Glutamatergic neuron (in vitro differentiated cells): Measurements from ENCODE around the gene SLX9. TPM values are rescaled to one million over a fixed set of nuclear protein-coding genes. Genes with fewer than 3 reads are reported as not detected.

Source experiments
- DNase-seq: peaks from one replicate; pipeline ENCODE4 v3.0.0; 2022
- H3K27ac Mint-ChIP-seq: one replicate; pipeline ENCODE4 v1.8.0; 2020; ENCODE audit warnings: mild to moderate bottlenecking, mixed read lengths, inconsistent platforms; ENCODE audit not compliant: unreplicated experiment
- H3K27me3 Mint-ChIP-seq: one replicate; pipeline ENCODE4 v1.8.0; 2020; ENCODE audit warnings: mild to moderate bottlenecking, moderate library complexity, mixed read lengths, inconsistent platforms; ENCODE audit not compliant: unreplicated experiment
- H3K36me3 Mint-ChIP-seq: one replicate; pipeline ENCODE4 v1.8.0; 2020; ENCODE audit warnings: mild to moderate bottlenecking, mixed read lengths, inconsistent platforms; ENCODE audit not compliant: unreplicated experiment
- H3K4me1 Mint-ChIP-seq: one replicate; pipeline ENCODE4 v1.8.0; 2020; ENCODE audit warnings: mild to moderate bottlenecking, low read depth, mixed read lengths, inconsistent platforms; ENCODE audit not compliant: unreplicated experiment
- H3K4me3 Mint-ChIP-seq: one replicate; pipeline ENCODE4 v1.8.0; 2020; ENCODE audit warnings: mild to moderate bottlenecking, mixed read lengths, inconsistent platforms; ENCODE audit not compliant: unreplicated experiment
- H3K9me3 Mint-ChIP-seq: one replicate; pipeline ENCODE4 v1.8.0; 2020; ENCODE audit warnings: mild to moderate bottlenecking, moderate library complexity, mixed read lengths, inconsistent platforms; ENCODE audit not compliant: unreplicated experiment
- total RNA-seq: library from RNA; stranded (reverse); fragmentation: NEBNext Ultra II Directional; extraction: Animal tissue kit (Norgen Biotek cat#: 25700); gene quantifications from one replicate; pipeline ENCODE4 v1.2.1, GENCODE V29; 2021; ENCODE audit not compliant: unreplicated experiment
- TF ChIP-seq, protein P1 (sequence below): fragments of 200-600 bp; sonication (generic); IDR thresholded peaks from one replicate; pipeline ENCODE4 v1.5.0; 2021; ENCODE audit not compliant: partially characterized antibody, unreplicated experiment

The SLX9 gene
- total RNA-seq, 1 donor from 2014 or later: 30.7 TPM

DNA sequence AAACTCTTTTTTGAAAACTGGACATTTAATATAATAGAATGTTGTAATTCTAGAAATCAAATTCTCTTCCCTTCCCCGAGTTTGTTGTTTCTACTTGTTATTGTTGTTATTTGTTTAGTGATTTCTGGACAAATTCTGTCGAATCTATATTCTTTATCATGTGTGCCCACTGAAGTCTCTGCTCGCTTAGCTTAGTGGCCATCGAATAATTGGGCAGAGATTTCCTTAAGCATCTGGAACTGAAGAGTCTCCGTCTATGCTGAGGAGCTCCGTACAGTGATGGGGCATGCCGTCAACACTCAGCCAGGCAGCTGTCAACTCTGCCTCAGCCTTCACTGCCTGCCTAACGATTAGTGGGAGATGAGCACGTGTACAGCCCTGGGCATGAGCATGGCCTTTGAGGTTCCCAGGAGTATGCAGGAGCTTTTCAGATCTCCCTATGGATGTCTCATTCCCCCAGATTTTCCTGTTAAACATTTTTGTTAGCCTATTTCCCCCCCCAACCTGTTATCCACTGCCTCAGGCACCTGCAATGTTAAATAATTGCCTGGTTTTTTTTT is 66.8 kb downstream of the SLX9 start:
- TF ChIP-seq, protein P1, sequence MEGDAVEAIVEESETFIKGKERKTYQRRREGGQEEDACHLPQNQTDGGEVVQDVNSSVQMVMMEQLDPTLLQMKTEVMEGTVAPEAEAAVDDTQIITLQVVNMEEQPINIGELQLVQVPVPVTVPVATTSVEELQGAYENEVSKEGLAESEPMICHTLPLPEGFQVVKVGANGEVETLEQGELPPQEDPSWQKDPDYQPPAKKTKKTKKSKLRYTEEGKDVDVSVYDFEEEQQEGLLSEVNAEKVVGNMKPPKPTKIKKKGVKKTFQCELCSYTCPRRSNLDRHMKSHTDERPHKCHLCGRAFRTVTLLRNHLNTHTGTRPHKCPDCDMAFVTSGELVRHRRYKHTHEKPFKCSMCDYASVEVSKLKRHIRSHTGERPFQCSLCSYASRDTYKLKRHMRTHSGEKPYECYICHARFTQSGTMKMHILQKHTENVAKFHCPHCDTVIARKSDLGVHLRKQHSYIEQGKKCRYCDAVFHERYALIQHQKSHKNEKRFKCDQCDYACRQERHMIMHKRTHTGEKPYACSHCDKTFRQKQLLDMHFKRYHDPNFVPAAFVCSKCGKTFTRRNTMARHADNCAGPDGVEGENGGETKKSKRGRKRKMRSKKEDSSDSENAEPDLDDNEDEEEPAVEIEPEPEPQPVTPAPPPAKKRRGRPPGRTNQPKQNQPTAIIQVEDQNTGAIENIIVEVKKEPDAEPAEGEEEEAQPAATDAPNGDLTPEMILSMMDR: no peak
- DNase-seq: peak; percentile 51
- peaks cover 2% of the 10 kb centered on the region for H3K9me3 Mint-ChIP-seq
- H3K4me3 Mint-ChIP-seq: peak overlapping the region; percentile 2
- peaks cover 6% of the 10 kb centered on the region for H3K36me3 Mint-ChIP-seq
- H3K27me3 Mint-ChIP-seq: peaks cover 2% of the 10 kb centered on the region
- peaks cover 45% of the 10 kb centered on the region for H3K4me1 Mint-ChIP-seq
- peak overlapping the region; percentile 71 for H3K27ac Mint-ChIP-seq

DNA sequence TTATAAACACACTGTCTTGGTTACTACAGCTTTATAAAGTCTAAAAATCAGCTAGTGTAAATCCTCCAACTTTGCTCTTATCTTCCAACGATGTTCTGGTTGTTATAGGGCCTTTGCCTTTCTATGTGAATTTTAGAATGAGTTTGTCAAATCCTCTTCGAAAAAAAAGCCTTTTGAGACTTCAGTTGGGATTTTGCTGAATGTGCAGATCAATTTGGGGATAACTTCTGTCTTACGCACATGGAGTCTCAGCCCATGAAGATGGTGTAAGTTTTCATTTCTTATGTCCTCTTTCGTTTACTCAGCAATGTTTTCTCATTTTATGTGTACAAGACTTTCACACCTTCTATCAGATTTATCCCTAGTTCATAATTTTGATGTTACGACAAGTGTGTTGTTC is 69.8 kb downstream of the SLX9 start:
- Mint-ChIP-seq H3K4me3 (no peak overlapping the region), H3K4me1 (peaks cover 50% of the 10 kb centered on the region), H3K27ac (no peak overlapping the region), H3K36me3 (peaks cover 6% of the 10 kb centered on the region), H3K27me3 (peaks cover 4% of the 10 kb centered on the region), H3K9me3 (peaks cover 2% of the 10 kb centered on the region)
- TF ChIP-seq, protein P1: no peak
- DNase-seq: no peak

DNA sequence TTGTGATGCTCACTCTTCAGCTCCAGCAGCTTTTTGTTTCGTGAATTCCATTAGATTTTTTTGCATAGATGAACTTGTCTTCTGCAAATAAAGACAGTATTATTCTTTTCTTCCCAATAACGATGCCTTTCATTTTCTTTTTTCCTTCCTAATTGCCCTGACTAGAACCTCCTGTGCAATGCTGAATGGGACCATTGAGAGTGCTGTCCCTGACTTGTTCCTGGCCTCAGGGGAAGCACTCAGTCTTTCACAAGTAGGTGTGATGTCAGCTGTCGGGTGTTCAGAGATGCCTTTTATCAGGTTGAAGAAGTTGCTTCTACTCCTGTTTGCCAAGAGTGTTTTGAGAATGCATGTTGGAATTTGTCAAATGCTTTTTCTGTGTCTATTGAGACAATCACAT is 70.3 kb downstream of the SLX9 start:
- peaks cover 4% of the 10 kb centered on the region for H3K27me3 Mint-ChIP-seq
- H3K4me1 Mint-ChIP-seq: peaks cover 48% of the 10 kb centered on the region
- TF ChIP-seq, protein P1: no peak
- DNase-seq: no peak
- H3K4me3 Mint-ChIP-seq: no peak overlapping the region
- H3K36me3 Mint-ChIP-seq: peaks cover 6% of the 10 kb centered on the region
- no peak overlapping the region for H3K27ac Mint-ChIP-seq
- H3K9me3 Mint-ChIP-seq: peaks cover 2% of the 10 kb centered on the region

DNA sequence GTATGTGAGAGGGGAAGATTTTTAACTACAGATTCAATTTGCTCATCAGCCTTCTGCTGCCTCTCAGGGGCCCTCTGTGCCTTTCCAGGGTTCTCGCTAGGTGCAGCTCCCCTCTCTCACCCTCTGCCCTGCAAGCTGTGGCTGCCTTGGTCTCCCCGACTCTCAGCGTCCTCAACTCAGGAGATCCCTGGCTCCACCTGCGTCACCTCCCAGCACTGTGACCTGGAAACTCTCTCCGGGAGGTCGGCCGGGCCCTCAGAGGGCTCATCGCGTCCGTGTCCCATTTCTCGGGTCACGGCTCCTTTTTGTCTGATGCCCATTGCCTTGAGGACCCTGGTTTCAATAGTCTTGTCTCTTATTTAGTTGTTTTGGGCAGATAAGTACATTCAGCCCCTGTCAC is 71.0 kb downstream of the SLX9 start:
- Mint-ChIP-seq H3K9me3 (no peaks in the 10 kb centered on the region), H3K27ac (no peak overlapping the region), H3K4me3 (no peak overlapping the region), H3K4me1 (peaks cover 47% of the 10 kb centered on the region), H3K36me3 (peaks cover 2% of the 10 kb centered on the region), H3K27me3 (peaks cover 2% of the 10 kb centered on the region)
- DNase-seq: peak; percentile 6
- TF ChIP-seq, protein P1: no peak

DNA sequence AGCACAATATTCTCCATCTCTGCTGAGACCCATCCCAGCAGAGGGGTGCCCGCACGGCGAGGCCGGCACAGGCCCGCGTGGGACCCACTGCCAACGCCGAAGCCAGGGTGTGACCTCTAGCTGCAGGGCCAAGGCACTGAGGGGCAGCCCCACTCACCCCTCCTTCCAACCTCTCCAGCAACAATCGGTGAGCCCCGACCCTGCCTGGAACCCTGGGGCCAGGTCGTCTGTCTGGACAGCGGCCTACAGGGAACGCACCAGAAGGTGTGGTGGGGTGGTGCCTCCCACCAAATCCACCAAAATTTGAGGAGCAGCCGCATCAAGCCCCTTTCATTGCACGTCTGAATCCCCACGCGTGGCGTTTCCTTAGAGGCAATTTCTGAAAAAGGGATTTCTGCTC is 71.6 kb downstream of the SLX9 start:
- Mint-ChIP-seq H3K4me3 (no peak overlapping the region), H3K27ac (no peak overlapping the region), H3K9me3 (peaks cover 2% of the 10 kb centered on the region), H3K36me3 (no peaks in the 10 kb centered on the region), H3K4me1 (peaks cover 49% of the 10 kb centered on the region), H3K27me3 (peaks cover 3% of the 10 kb centered on the region)
- TF ChIP-seq, protein P1: no peak
- peak; percentile 9 for DNase-seq
